T-helper 2 cell treated with Interferon-gamma antibody and Interleukin-4, amounts not matched to agents 5 μg/mL and 100 μg/mL, for 36 hours (primary cell): ENCODE data around the gene IPO11.
"Not testable (repeated sequence)": the region's sequence is repeated elsewhere in the genome, so short reads cannot be mapped to it uniquely, and the experiment has no call there.

ENCODE experiments used
- DNase-seq: peaks from one replicate; pipeline ENCODE4 v3.0.0; 2021; ENCODE audit warnings: low spot score
- H3K27ac Mint-ChIP-seq: one replicate; pipeline ENCODE4 v1.8.0; 2021; ENCODE audit warnings: mild to moderate bottlenecking, mixed read lengths
- H3K27me3 Mint-ChIP-seq: one replicate; pipeline ENCODE4 v1.8.0; 2021; ENCODE audit warnings: low read depth, mixed read lengths
- H3K36me3 Mint-ChIP-seq: one replicate; pipeline ENCODE4 v1.8.0; 2021; ENCODE audit warnings: low read depth, mixed read lengths
- H3K4me1 Mint-ChIP-seq: one replicate; pipeline ENCODE4 v1.8.0; 2021; ENCODE audit warnings: low read depth, mixed read lengths
- H3K4me3 Mint-ChIP-seq: one replicate; pipeline ENCODE4 v1.8.0; 2022; ENCODE audit warnings: mild to moderate bottlenecking, moderate library complexity, mixed read lengths
- H3K9me3 Mint-ChIP-seq: one replicate; pipeline ENCODE4 v1.8.0; 2021; ENCODE audit warnings: mixed read lengths

Gene IPO11

DNA sequence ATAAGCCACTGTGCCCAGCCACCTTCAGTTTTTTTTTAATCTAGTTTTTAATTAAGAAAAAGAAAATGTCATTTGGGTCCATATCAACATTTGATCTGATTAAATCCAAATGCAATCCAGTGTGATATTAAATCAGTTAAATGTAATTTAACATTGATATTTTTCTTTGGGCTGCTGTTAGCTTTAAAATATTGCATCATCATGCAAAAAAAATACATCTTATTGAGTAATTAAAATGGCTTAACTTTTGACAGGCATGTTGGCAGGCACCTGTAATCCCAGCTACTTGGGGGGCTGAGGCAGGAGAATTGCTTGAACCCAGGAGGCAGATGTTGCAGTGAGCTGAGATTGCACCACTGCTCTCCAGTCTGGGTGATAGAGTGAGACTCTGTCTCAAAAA lies 143.4 kb downstream of the IPO11 start:
- no peak overlapping the region for H3K27ac Mint-ChIP-seq
- no peaks in the 10 kb centered on the region for H3K9me3 Mint-ChIP-seq
- no peak for DNase-seq
- H3K4me1 Mint-ChIP-seq = no peaks in the 10 kb centered on the region
- no peaks in the 10 kb centered on the region for H3K27me3 Mint-ChIP-seq
- H3K36me3 Mint-ChIP-seq = peaks cover 14% of the 10 kb centered on the region
- H3K4me3 Mint-ChIP-seq = no peak overlapping the region

- Mint-ChIP-seq H3K4me1 (no peaks in the 10 kb centered on the region), H3K9me3 (no peaks in the 10 kb centered on the region), H3K27ac (no peak overlapping the region), H3K36me3 (peaks cover 18% of the 10 kb centered on the region), H3K27me3 (no peaks in the 10 kb centered on the region), H3K4me3 (no peak overlapping the region)
- no peak for DNase-seq
These were observed 146.4 kb downstream of the IPO11 start for GRCh38 chr5:62558941-62559340.

GRCh38 chr5:62560786-62561185 lies 148.2 kb downstream of the IPO11 start:
- peaks cover 5% of the 10 kb centered on the region for H3K9me3 Mint-ChIP-seq
- no peak overlapping the region for H3K27ac Mint-ChIP-seq
- H3K27me3 Mint-ChIP-seq = no peaks in the 10 kb centered on the region
- DNase-seq = no peak
- H3K4me3 Mint-ChIP-seq = no peak overlapping the region
- peaks cover 22% of the 10 kb centered on the region for H3K36me3 Mint-ChIP-seq
- H3K4me1 Mint-ChIP-seq = no peaks in the 10 kb centered on the region

GRCh38 chr5:62561896-62562295 lies 149.3 kb downstream of the IPO11 start:
- H3K27ac Mint-ChIP-seq = no peak overlapping the region
- no peak overlapping the region for H3K4me3 Mint-ChIP-seq
- H3K36me3 Mint-ChIP-seq = peaks cover 26% of the 10 kb centered on the region
- H3K4me1 Mint-ChIP-seq = no peaks in the 10 kb centered on the region
- DNase-seq = no peak
- no peaks in the 10 kb centered on the region for H3K27me3 Mint-ChIP-seq
- peaks cover 11% of the 10 kb centered on the region for H3K9me3 Mint-ChIP-seq

DNA sequence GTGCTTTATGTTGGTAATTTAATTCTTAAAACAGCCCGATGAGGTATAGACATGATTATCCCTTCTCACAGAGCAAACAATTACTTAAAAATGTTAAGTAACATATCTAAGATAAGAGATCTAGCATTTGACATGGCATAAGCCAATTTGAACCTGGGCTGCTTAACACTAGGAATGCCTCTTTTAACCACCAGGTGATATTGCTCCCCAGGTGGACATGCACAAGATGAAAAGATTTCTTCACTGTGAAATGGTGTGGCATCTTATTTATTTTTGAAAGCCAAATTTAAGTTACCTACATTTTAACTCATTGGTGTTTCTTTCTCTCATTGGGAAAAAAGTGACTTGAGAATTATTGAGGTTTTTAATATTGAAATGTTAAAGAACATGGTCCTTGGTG lies 150.3 kb downstream of the IPO11 start:
- DNase-seq = no peak
- peaks cover 30% of the 10 kb centered on the region for H3K36me3 Mint-ChIP-seq
- no peak overlapping the region for H3K4me3 Mint-ChIP-seq
- no peaks in the 10 kb centered on the region for H3K4me1 Mint-ChIP-seq
- no peaks in the 10 kb centered on the region for H3K27me3 Mint-ChIP-seq
- peaks cover 19% of the 10 kb centered on the region for H3K9me3 Mint-ChIP-seq
- H3K27ac Mint-ChIP-seq = no peak overlapping the region

GRCh38 chr5:62564101-62564500 lies 151.5 kb downstream of the IPO11 start:
- H3K9me3 Mint-ChIP-seq = peaks cover 30% of the 10 kb centered on the region
- peaks cover 4% of the 10 kb centered on the region for H3K4me1 Mint-ChIP-seq
- H3K4me3 Mint-ChIP-seq = no peak overlapping the region
- peaks cover 38% of the 10 kb centered on the region for H3K36me3 Mint-ChIP-seq
- DNase-seq = no peak
- H3K27me3 Mint-ChIP-seq = no peaks in the 10 kb centered on the region
- H3K27ac Mint-ChIP-seq = no peak overlapping the region

- H3K4me3 Mint-ChIP-seq, H3K27me3 Mint-ChIP-seq, H3K27ac Mint-ChIP-seq, H3K4me1 Mint-ChIP-seq, DNase-seq: not testable (repeated sequence)
- H3K36me3 Mint-ChIP-seq = peaks cover 45% of the 10 kb centered on the region
- H3K9me3 Mint-ChIP-seq = peaks cover 33% of the 10 kb centered on the region
These were observed 153.2 kb downstream of the IPO11 start for GRCh38 chr5:62565740-62566139.

DNA sequence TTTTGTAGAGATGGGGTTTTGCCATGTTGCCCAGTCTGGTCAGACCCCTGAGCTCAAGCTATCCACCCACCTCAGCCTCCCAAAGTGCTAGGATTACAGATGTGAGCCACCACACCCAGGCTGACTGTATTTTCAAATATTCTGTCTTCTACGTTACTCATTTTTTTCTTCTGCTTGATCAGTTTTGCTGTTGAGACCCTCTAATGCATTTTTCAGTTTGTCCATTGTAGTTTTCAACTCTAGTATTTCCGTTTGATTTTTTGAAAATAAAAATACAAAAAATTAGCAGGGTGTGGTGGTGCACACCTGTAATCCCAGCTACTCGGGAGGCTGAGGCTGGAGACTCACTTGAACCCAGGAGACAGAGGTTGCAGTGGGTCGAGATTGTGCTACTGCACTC lies 155.6 kb downstream of the IPO11 start:
- Mint-ChIP-seq H3K36me3 (peaks cover 45% of the 10 kb centered on the region), H3K27ac (no peak overlapping the region), H3K27me3 (no peaks in the 10 kb centered on the region), H3K9me3 (peaks cover 33% of the 10 kb centered on the region), H3K4me1 (peaks cover 7% of the 10 kb centered on the region), H3K4me3 (no peak overlapping the region)
- DNase-seq = no peak

DNA sequence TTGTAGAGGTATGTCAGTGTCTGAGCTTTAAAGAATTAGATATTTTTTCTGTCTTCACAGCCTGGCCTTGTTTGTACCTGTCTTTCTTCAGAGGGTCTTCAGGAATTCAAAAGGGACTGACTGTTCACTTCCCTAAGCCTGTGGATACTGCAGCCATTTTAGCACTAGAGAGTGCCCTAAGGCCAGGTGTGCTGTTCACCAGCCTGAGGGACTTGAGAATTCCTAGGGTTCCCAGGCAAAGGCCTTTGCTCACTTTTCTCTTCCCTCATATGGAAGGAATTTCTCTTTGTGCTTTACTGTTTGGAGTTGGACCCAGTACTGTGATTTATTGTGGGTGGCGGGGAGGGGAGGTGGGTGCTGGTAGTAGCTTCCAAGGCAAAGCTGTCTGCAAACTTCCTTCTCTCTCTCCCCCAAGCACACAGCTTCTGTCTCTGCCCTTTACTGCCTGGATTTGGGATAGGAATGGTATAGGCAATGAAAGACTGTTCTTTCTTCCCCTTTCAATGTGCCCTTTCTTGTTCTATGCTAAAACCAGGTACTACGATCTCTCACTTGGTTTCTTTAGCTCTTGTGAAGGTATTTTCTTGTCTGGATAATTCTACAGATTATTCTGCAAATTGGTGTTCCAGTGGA lies 156.4 kb downstream of the IPO11 start:
- no peak for DNase-seq
- Mint-ChIP-seq H3K27ac (peak overlapping the region; percentile 3), H3K4me1 (peaks cover 7% of the 10 kb centered on the region), H3K36me3 (peaks cover 44% of the 10 kb centered on the region), H3K27me3 (no peaks in the 10 kb centered on the region), H3K4me3 (no peak overlapping the region), H3K9me3 (peaks cover 33% of the 10 kb centered on the region)

- peak overlapping the region; percentile 3 for H3K27ac Mint-ChIP-seq
- peaks cover 12% of the 10 kb centered on the region for H3K4me1 Mint-ChIP-seq
- no peak overlapping the region for H3K4me3 Mint-ChIP-seq
- no peak for DNase-seq
- H3K36me3 Mint-ChIP-seq = peaks cover 44% of the 10 kb centered on the region
- no peaks in the 10 kb centered on the region for H3K27me3 Mint-ChIP-seq
- H3K9me3 Mint-ChIP-seq = peaks cover 33% of the 10 kb centered on the region
These were observed 156.9 kb downstream of the IPO11 start for GRCh38 chr5:62569470-62569869.

DNA sequence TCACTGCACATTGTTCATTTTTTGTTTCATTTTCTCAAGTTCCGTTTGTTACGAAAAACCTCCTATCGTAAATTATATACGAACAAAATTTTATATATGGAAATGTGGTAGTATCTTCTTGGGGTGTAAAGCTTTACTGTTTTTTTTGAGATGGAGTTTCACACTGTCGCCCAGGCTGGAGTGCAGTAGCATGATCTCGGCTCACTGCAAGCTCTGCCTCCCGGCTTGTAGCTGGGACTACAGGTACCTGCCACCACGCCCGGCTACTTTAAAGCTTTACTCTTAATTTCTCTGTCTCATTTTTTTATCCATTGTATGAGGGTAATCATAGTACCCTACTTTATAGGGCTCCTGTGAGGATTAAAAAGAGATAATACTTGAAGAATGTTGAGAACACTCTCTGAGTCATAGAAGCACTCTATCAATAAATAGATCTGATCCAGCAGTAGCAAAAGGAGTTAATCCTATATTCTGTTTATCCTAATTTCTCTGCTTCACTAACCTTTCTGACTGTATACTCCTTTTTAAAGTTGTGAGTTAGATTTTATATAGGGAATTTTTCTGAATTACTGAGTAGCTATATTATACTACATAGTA lies 160.5 kb downstream of the IPO11 start:
- H3K9me3 Mint-ChIP-seq = peaks cover 19% of the 10 kb centered on the region
- no peak overlapping the region for H3K27ac Mint-ChIP-seq
- H3K4me1 Mint-ChIP-seq = peaks cover 30% of the 10 kb centered on the region
- H3K4me3 Mint-ChIP-seq = no peak overlapping the region
- no peak for DNase-seq
- H3K27me3 Mint-ChIP-seq = no peaks in the 10 kb centered on the region
- H3K36me3 Mint-ChIP-seq = peaks cover 26% of the 10 kb centered on the region

DNA sequence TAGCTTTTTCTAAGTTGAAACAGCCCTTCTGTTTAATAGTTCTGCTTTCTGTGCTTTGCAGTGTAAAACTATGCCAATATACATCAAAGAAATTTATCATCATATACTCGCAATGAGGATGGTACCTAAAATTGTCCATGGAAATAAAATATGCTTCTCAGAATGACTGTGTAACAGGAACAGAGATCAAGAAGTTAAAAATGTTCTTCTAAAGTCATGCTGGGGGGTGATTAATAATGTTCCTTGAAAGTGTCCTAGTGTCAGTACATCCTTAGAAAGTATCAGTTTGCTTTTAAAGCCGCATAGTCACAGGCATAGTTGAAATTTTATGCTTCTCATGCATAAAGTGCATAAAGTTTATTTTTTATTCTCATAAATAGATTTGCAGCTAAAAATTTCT lies 162.0 kb downstream of the IPO11 start:
- peaks cover 13% of the 10 kb centered on the region for H3K36me3 Mint-ChIP-seq
- no peak overlapping the region for H3K4me3 Mint-ChIP-seq
- H3K9me3 Mint-ChIP-seq = peaks cover 5% of the 10 kb centered on the region
- DNase-seq = no peak
- H3K27ac Mint-ChIP-seq = no peak overlapping the region
- H3K4me1 Mint-ChIP-seq = peaks cover 26% of the 10 kb centered on the region
- H3K27me3 Mint-ChIP-seq = no peaks in the 10 kb centered on the region

GRCh38 chr5:62575066-62575465 lies 162.5 kb downstream of the IPO11 start:
- Mint-ChIP-seq H3K4me3 (no peak overlapping the region), H3K36me3 (peaks cover 13% of the 10 kb centered on the region), H3K4me1 (peaks cover 26% of the 10 kb centered on the region), H3K9me3 (peaks cover 5% of the 10 kb centered on the region), H3K27ac (no peak overlapping the region), H3K27me3 (no peaks in the 10 kb centered on the region)
- no peak for DNase-seq

- no peaks in the 10 kb centered on the region for H3K27me3 Mint-ChIP-seq
- peaks cover 14% of the 10 kb centered on the region for H3K36me3 Mint-ChIP-seq
- H3K4me1 Mint-ChIP-seq = peaks cover 30% of the 10 kb centered on the region
- peaks cover 5% of the 10 kb centered on the region for H3K9me3 Mint-ChIP-seq
- H3K4me3 Mint-ChIP-seq = no peak overlapping the region
- no peak overlapping the region for H3K27ac Mint-ChIP-seq
- DNase-seq = no peak
These were observed 162.9 kb downstream of the IPO11 start for GRCh38 chr5:62575489-62575888.
